Stimulated activated naive CD8-positive, alpha-beta T cell treated with anti-CD3 and anti-CD28 coated beads, Interleukin-15, Interleukin-2, amounts not matched to agents 100 ng/mL and 50 ng/mL, for 24 hours (primary cell): Measurements from ENCODE around the gene GNL2.

Experiments
- H3K27ac Mint-ChIP-seq: one replicate; pipeline ENCODE4 v1.8.0; 2021; ENCODE audit warnings: mild to moderate bottlenecking, mixed read lengths
- H3K27me3 Mint-ChIP-seq: one replicate; pipeline ENCODE4 v1.8.0; 2021; ENCODE audit warnings: mixed read lengths
- H3K36me3 Mint-ChIP-seq: one replicate; pipeline ENCODE4 v1.8.0; 2021; ENCODE audit warnings: low read depth, mixed read lengths
- H3K4me1 Mint-ChIP-seq: one replicate; pipeline ENCODE4 v1.8.0; 2021; ENCODE audit warnings: low read depth, mixed read lengths
- H3K4me3 Mint-ChIP-seq: one replicate; pipeline ENCODE4 v1.8.0; 2021; ENCODE audit warnings: mild to moderate bottlenecking, mixed read lengths
- H3K9me3 Mint-ChIP-seq: one replicate; pipeline ENCODE4 v1.8.0; 2021; ENCODE audit warnings: mixed read lengths

The GNL2 gene

DNA sequence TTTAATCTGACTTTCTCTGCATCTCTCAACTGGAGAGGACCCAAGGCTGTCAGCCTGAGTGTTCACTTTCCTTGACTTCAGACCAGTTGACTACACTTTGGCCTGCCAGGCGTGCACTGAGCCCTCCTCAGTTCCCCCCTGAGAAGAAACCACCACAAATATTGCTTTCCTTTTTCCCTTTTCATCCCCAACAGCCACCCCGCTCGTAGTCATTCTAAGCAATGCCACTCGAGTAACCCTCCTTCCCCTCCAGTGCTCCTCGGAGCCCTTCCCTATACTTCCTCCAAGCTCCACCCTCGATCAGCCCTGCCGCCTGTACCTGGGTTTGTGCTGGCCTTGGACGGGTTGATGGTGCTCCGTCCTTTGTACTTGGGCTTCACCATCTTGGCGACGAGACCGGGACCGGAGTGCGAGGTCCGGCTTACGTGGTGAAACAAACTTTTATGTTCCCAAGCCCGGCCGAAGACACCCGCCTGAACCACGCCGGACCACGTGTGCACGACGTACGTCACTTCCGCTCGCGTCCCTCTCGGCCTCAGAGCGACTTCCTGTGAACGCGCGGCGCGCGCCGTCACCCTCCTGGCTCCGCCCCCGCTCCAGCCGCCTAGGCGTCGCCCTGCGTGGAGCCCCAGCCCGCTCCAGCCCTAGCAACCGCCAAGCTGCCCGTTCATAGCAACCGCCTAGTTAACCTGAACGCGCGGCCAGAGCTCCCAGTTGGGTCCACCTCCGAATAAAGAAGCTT lies at the start of gene GNL2:
Gene GNL2 (minus strand): TSS at position 498 of the 742 bp plus-strand sequence. CDS start 115 bp downstream, at position 383.
- Mint-ChIP-seq H3K36me3 (peaks cover 37% of the 10 kb centered on the region), H3K4me1 (peaks cover 42% of the 10 kb centered on the region), H3K4me3 (peak within 1 kb of the TSS; percentile 100), H3K27ac (peak within 1 kb of the TSS; percentile 97), H3K9me3 (no peaks in the 10 kb centered on the region), H3K27me3 (no peaks in the 10 kb centered on the region)

DNA sequence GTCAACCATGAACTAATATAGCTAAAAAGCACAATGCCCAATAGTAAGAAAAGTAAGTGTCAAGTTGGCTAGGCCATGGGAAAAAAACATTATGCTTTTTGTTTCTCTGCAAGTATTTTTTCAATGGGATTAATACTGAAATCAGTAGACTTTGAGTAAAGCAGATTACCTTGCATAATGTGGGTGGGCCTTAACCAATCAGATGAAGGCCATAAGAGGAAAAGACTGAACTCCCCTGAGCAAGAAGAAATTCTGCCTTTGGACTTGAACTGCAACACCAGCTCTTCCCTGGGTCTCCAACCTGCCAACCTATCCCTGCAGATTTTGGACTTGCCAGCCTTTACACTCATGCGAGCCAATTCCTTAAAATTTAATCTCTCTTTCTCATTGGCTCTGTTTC lies 45.3 kb upstream of the GNL2 start:
- Mint-ChIP-seq H3K27me3 (peaks cover 18% of the 10 kb centered on the region), H3K4me3 (no peak overlapping the region), H3K36me3 (no peaks in the 10 kb centered on the region)

DNA sequence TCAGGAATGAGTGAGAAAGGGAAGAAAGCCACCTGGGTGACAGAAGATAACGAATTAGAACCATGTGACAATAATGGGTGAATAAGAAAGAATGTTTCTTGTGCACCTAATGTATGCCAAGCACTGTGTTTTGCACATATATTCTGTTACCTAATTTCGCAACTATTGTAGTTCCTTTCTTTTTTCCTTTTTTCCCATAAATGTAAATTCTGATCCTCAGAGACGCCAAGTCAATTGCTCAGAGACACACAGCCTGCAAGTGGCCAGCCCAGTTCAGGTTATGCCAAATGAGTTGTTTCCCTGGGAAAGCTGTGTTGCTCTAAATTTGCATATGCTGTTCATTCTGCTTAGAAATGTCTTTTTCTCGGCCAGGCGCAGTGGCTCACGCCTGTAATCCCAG lies 40.7 kb upstream of the GNL2 start:
- Mint-ChIP-seq H3K27me3 (peaks cover 51% of the 10 kb centered on the region), H3K9me3 (no peaks in the 10 kb centered on the region), H3K4me3 (no peak overlapping the region), H3K27ac (no peak overlapping the region), H3K4me1 (peaks cover 11% of the 10 kb centered on the region), H3K36me3 (no peaks in the 10 kb centered on the region)

More for the DNA sequence above, 45.3 kb upstream of the GNL2 start:
- no peak overlapping the region for H3K27ac Mint-ChIP-seq
- H3K4me1 Mint-ChIP-seq: no peaks in the 10 kb centered on the region
- H3K9me3 Mint-ChIP-seq: no peaks in the 10 kb centered on the region

DNA sequence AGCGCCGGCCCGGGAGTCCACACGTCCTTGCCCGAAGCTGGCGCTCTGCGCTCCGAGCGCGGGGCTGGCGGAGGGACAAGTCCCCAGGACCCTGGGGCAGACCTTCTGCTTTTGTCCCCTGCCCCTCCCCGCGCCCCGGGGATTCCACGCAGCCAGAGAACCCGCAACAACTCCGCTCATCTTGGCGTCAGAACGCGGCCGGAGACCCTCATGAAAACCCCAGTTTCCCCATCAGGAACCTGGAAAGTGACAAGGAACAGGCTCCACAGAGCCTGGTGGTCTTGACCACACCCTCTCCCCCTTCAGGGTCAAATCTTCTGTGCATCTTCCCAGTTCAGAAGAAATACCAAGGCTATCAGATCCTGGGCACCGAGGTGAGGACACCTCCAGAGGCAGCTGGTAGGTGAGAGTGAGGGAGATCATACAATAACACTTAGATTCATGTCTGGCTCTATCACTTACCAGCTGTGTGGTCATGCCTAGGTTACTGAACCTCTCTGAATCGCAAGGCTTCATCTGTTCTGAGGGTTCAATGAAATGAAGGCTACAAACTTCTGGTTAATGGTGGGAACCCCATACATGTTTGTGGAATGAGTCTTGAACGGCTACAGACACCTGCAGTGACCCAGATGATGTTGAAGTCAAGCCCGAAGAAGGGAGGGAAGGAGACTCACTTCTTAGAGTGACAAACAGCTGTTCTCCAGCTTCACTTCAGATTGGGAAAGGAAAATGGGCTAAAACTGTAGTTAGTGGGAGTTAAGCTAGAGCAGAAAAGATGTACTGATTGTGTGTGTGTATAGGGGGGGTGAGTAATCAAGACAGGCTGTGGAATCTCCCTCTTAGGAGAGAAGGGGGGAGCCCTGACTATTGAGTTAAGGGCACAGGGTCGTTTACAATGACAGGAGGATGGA lies 39.5 kb upstream of the GNL2 start:
- Mint-ChIP-seq H3K36me3 (no peaks in the 10 kb centered on the region), H3K27ac (no peak overlapping the region), H3K4me3 (peak overlapping the region; percentile 12), H3K9me3 (no peaks in the 10 kb centered on the region), H3K27me3 (peaks cover 63% of the 10 kb centered on the region), H3K4me1 (peaks cover 11% of the 10 kb centered on the region)

DNA sequence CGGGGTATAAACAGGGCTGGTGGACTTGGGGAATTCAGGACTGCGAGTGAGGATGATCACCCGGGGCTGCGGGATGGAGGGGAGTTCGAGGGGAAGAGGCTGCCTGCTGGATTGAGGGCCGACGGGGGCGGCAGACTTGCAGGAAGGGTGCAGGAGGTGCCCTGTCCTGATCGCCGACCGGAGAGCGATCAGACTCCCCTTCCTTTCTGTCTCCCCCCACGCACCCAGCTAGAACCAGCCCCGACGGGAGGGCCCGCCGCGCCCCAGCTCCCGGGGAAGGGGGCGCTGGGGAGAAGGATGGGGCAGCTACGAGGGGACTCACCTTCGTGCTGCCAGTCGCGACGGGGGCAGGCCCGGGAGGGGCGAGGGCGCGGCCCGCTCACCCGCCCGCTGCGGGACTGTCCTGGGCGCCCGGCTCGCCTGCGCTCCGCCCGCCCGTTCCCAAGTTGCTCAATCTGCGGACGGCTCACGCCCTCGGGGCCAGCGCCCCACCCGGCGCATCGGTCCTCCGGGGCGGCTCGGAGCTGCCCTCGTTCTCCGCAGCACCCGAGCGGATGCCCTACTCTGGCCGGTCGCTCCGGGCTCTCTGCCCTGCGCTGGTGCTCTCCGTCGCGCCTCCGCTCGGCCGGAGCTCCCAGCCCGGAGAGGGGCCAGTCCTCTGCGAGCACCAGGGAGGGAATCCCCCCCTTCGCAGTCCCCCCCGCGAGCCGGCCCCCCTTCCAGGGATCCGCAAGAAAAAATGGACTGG lies 38.7 kb upstream of the GNL2 start, which contains the start of gene RSPO1:
Gene RSPO1 (minus strand): TSS at position 649 of the 748 bp plus-strand sequence. CDS start 5,231 bp downstream, outside the sequence.
- H3K36me3 Mint-ChIP-seq: no peaks in the 10 kb centered on the region
- peaks cover 11% of the 10 kb centered on the region for H3K4me1 Mint-ChIP-seq
- H3K27me3 Mint-ChIP-seq: peaks cover 71% of the 10 kb centered on the region
- no peak within 1 kb of the TSS for H3K27ac Mint-ChIP-seq
- H3K9me3 Mint-ChIP-seq: no peaks in the 10 kb centered on the region
- peak within 1 kb of the TSS; percentile 12 for H3K4me3 Mint-ChIP-seq

DNA sequence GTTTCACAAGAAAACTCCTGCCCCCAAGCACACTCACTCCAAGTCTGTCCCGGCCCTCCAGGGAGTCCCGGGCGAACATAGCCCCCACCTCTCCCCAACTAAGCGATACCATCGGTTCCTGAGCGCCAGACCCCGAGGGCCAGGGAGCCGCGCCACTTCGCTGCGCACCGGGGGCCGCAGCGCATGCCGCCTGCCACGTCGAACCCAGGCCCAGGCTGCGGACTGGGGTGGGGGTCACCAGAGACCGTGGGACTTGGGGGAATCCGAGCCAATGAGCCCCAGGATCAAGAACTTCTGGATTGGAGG lies 38.2 kb upstream of the GNL2 start:
- Mint-ChIP-seq H3K27me3 (peaks cover 75% of the 10 kb centered on the region), H3K4me3 (no peak overlapping the region), H3K9me3 (no peaks in the 10 kb centered on the region), H3K4me1 (peaks cover 11% of the 10 kb centered on the region), H3K36me3 (no peaks in the 10 kb centered on the region), H3K27ac (no peak overlapping the region)

DNA sequence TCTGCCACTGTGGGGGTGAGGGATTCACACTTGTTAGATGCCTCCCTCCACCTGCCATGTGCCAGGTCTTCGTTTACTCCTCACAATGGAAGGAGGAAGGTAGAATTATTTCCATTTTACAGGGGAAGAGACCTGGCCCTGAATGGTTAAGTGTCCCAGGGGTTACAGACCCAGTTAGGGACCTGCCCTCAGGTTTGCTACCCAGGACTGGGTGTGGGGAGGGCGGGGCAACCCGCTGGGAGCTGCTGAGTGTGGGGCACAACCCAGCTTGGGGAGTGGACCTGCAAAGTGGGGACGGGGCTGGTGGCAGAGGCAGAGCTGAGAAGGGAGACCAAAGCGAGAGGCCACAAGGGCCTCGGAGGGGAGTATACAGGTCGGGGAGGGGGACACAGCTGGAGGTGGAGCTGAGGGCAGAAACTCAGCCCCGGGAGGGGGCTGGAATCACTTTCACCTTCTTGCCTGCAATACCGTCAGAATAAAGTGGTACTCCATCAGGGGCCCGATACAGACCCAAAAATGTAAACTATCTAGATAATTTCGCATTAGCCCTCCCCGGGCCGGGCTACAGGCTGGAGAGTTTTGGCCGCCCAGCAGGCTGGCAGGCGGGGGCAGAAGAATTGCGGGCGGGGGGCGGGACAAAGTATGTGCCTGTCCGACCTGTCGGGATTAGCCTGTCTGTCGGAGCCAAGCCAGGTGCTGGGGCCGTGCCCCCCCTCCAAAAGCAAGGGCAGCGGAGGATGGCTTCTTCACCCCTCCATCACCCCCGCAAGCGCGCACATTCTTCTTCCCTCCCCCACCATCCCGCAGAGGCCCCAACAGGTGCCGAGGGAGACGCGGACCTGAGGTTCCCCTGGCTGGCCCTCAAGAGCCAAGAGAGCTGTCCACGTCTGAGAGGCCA lies 37.6 kb upstream of the GNL2 start:
- Mint-ChIP-seq H3K4me1 (peaks cover 11% of the 10 kb centered on the region), H3K27me3 (peaks cover 81% of the 10 kb centered on the region), H3K27ac (no peak overlapping the region), H3K9me3 (no peaks in the 10 kb centered on the region), H3K36me3 (no peaks in the 10 kb centered on the region), H3K4me3 (no peak overlapping the region)

DNA sequence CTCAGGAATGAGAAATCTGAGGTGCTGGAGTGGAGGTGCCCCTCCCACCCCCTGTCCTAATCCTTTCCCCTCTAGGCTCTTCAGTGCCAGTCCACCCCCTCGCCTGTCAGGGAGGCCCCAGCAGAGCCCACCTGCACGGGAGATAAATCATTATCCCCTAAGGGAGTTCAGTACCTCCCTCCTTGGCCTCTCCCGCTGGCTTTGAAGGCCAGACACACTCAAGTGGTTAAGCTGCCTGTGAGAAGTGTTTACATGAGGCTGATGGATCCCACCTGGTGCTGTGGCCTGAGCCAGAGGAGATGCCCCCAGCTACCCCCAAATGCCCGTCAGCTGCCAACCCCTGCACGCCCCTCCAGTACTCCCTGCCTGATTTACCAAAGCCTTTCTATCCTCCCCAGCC lies 35.3 kb upstream of the GNL2 start:
- peaks cover 11% of the 10 kb centered on the region for H3K4me1 Mint-ChIP-seq
- no peak overlapping the region for H3K4me3 Mint-ChIP-seq
- peaks cover 86% of the 10 kb centered on the region for H3K27me3 Mint-ChIP-seq
- no peaks in the 10 kb centered on the region for H3K9me3 Mint-ChIP-seq
- no peaks in the 10 kb centered on the region for H3K36me3 Mint-ChIP-seq
- H3K27ac Mint-ChIP-seq: no peak overlapping the region

DNA sequence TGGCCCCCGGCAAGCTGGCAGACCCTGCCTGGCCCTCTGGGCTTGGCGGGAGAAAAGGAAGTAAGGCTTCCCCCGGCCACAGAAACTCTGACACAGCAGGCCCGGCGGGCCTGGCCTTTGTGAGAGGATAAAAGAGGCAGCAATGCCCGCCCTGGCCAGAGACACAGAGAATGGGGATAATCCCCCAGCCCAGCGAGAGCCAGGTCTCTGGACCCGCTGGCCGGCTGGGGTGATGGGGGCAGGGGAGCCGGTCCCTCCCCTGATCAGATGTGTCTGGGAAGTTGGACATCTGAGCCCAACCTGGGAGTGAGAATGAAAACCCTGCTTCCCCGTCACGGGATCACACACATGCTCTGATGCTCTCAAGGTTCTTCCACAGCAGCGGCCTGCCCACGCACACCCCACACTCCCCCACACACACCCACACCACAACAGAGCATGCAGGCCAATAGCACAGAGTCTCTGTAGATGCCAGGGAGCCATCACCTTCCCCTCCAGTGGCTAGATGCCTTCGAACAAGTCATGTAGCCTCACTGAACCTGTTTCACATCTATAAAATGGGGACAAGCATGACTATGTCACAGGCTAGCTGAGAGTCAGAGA lies 34.8 kb upstream of the GNL2 start:
- Mint-ChIP-seq H3K36me3 (no peaks in the 10 kb centered on the region), H3K4me3 (no peak overlapping the region), H3K9me3 (no peaks in the 10 kb centered on the region), H3K27ac (no peak overlapping the region), H3K27me3 (peaks cover 83% of the 10 kb centered on the region), H3K4me1 (peaks cover 9% of the 10 kb centered on the region)

DNA sequence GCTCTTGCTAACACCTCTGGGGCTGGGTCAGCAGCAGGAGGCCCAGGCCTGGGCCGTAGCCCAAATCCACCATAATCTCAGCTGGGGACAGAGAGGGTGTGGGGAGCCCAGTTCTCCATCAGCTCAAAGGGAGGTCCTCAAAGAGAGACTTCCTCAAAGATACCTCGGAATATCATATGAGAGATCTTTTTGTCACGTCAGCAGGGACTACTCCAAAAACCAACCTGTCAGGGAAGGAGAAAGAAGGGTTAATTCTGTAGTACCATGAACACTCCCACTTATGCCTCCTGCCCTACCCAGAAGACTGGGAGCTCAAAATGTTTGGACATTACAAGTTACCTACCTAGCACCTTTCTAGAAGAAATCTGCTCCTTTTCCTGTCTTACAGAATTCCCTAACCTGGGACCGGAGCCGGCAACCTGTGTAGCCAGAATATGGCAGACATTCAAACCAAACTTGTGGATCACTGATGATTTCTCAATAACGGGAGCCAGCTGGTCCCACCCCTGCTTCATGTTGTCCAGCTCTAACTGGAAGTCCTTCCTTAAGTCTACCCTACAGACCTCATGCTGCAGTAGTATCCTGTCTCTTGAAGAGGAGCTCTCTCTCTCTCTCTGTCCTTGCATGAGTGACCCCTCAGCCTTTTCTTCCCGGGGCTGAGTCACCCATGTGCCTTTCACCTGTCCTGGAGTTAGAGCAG lies 34.1 kb upstream of the GNL2 start:
- H3K36me3 Mint-ChIP-seq: no peaks in the 10 kb centered on the region
- H3K27me3 Mint-ChIP-seq: peaks cover 81% of the 10 kb centered on the region
- H3K4me3 Mint-ChIP-seq: no peak overlapping the region
- H3K4me1 Mint-ChIP-seq: peaks cover 3% of the 10 kb centered on the region
- no peak overlapping the region for H3K27ac Mint-ChIP-seq
- H3K9me3 Mint-ChIP-seq: no peaks in the 10 kb centered on the region

DNA sequence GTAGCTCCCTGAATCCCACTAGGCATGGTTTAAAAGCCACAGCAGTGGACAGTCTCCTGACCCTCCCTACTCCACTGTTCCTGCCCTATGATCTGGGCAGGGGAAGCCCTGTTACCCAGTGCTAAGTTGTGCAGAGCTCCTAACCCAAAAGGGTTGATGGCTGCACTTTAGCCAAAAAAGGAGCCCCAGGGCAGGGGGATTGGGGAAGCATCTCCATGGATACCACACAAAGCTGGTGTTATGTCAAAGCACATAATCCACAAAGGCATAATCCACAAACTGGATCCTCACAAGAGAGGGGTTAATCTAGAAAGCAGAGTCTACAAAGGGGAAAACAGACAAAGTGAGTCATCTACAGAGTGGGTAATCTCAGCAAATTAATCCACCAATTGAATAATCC lies 33.3 kb upstream of the GNL2 start:
- Mint-ChIP-seq H3K4me3 (no peak overlapping the region), H3K4me1 (peaks cover 3% of the 10 kb centered on the region), H3K27me3 (peaks cover 81% of the 10 kb centered on the region), H3K9me3 (no peaks in the 10 kb centered on the region), H3K27ac (no peak overlapping the region), H3K36me3 (no peaks in the 10 kb centered on the region)

DNA sequence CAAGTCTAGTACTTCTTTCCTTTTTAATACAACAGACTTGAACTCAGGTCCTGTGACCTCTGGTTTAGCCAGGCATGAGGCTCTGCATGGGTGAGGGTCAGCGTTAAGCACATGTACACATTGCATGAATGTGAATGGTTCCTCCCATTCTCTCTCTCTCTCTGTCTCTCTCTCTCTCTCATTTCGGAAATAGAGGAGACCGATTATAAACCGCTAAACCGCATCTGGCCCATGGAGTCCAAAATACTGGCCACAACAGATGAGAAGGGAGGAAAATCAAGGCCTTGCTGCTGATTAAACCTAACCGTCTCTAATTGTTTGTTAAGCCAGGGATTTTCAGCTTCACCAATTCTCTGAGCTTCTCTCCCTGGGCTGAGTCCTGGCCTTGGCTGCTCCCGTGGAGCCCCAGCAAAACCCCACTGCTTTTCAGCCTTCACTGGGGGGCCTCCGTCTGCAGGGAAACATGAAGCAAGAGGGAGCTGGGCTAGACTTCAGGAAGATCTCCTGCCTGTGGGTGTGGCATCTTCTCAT lies 32.4 kb upstream of the GNL2 start:
- no peaks in the 10 kb centered on the region for H3K9me3 Mint-ChIP-seq
- peaks cover 3% of the 10 kb centered on the region for H3K4me1 Mint-ChIP-seq
- peaks cover 73% of the 10 kb centered on the region for H3K27me3 Mint-ChIP-seq
- no peaks in the 10 kb centered on the region for H3K36me3 Mint-ChIP-seq
- no peak overlapping the region for H3K4me3 Mint-ChIP-seq
- no peak overlapping the region for H3K27ac Mint-ChIP-seq

DNA sequence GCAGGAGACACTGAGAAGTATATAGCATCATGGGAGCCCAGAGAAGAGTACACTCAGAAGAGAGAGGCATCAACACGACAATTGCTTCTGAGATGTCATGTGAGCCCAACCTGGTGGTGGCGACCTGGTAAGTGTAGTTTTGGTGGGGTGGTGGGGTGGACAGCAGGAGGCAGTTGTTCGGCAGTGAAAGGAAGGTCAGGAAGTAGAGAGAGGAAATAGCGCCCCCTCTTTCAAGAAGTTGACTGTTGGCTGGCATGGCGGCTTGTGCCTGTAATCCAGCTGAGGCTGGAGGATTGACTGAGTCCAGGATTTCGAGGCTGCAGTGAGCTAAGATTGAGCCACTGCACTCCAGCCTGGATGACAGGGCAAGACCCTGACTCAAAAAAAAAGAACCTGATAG lies 26.4 kb upstream of the GNL2 start:
- H3K36me3 Mint-ChIP-seq: no peaks in the 10 kb centered on the region
- H3K4me3 Mint-ChIP-seq: no peak overlapping the region
- peaks cover 40% of the 10 kb centered on the region for H3K27me3 Mint-ChIP-seq
- H3K27ac Mint-ChIP-seq: no peak overlapping the region
- H3K9me3 Mint-ChIP-seq: no peaks in the 10 kb centered on the region
- no peaks in the 10 kb centered on the region for H3K4me1 Mint-ChIP-seq
